Measurements from ENCODE around the gene SLC1A2.

SLC1A2 gene

GRCh38 chr11:35308157-35308556 lies 111.2 kb downstream of the SLC1A2 start:
- in situ Hi-C loops (cut with HindIII; ENCODE audit: low pct_unique_long_range_greater_than_20kb, low sequenced_read_pairs): no loop called here
- no peak for TF ChIP-seq JUND (IDR thresholded peaks at IDR 0.05; ENCODE audit: low read depth)
- DNase-seq (ENCODE audit: low read depth in 1 of 2, low spot score in 1 of 2): no peak

DNA sequence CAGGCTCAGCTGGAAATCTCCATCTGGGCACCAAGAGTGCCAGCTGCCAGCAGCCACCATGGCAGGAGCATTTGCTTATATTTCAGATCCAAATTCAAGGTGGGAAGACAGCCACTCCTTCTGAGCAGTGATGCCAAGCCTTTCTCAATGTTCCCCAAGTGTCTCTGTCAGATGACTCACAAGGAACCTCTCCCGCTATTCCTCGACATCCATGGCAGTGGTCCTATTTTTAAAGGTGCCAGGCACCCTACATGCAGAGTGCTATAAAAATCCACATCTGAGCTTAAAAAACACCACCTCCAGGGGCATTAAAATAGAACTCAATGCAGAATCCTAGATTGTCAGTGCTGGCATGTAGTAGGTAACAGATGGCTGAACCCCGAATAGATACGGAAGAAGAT lies 112.1 kb downstream of the SLC1A2 start:
- in situ Hi-C loops (cut with HindIII; ENCODE audit: low pct_unique_long_range_greater_than_20kb, low sequenced_read_pairs): no loop called here
- DNase-seq (ENCODE audit: low read depth in 1 of 2, low spot score in 1 of 2): no peak
- TF ChIP-seq JUND (IDR thresholded peaks at IDR 0.05; ENCODE audit: low read depth): no peak

GRCh38 chr11:35305670-35306382 lies 113.5 kb downstream of the SLC1A2 start:
- in situ Hi-C loops (cut with HindIII; ENCODE audit: low pct_unique_long_range_greater_than_20kb, low sequenced_read_pairs): no loop called here
- peak; percentile 69 to 86 for DNase-seq (ENCODE audit: low read depth in 1 of 2, low spot score in 1 of 2)
- no peak for TF ChIP-seq JUND (IDR thresholded peaks at IDR 0.05; ENCODE audit: low read depth)

DNA sequence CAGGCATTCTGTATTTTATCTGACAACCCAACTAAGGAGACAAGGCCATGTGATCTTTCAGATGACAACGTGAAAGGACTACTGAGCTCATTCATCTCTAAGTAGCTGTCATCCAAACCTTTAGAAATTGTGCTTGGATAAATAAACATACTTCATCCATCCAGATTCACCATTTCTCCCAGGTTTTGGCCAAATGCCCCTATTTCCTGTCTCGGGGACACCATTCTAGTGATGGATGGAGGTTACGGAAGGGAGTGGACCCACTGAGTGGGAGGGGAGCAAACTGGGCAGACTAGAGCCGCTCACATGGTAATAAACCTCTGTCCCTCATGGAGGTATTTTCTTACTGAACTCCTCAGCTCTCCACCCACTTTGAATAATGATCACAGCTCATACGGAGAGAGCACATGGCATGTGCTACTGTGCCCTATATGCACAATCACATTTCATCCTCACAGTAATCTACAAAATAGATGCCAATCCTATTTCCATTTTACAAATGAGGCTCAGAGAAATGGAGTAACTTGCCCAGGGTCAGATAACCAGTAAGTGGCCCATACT lies 114.4 kb downstream of the SLC1A2 start:
- no peak for DNase-seq (ENCODE audit: low read depth in 1 of 2, low spot score in 1 of 2)
- in situ Hi-C loops (cut with HindIII; ENCODE audit: low pct_unique_long_range_greater_than_20kb, low sequenced_read_pairs): no loop called here
- no peak for TF ChIP-seq JUND (IDR thresholded peaks at IDR 0.05; ENCODE audit: low read depth)

DNA sequence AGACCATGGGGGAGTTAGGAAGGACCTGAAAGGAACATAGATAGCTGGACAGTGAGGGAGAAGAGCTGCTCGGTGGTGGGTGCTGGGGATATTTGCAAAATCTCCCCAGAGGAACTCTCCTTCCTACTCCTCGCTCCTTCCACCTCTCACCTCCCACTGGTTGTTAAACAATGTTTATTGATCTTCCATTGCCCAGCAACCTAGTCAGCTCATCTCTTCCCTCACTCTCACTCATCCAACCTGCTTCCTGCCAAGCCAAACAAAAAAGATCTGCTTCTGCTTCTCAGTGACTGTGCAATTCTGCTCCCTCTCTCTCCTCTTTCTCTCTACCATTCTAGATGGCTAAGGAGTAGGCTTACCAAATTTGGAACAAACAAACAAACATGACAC lies 115.0 kb downstream of the SLC1A2 start:
- TF ChIP-seq JUND (IDR thresholded peaks at IDR 0.05; ENCODE audit: low read depth): no peak
- in situ Hi-C loops (cut with HindIII; ENCODE audit: low pct_unique_long_range_greater_than_20kb, low sequenced_read_pairs): no loop called here
- DNase-seq (ENCODE audit: low read depth in 1 of 2, low spot score in 1 of 2): peak in 1 of 2 experiments; percentile 90

DNA sequence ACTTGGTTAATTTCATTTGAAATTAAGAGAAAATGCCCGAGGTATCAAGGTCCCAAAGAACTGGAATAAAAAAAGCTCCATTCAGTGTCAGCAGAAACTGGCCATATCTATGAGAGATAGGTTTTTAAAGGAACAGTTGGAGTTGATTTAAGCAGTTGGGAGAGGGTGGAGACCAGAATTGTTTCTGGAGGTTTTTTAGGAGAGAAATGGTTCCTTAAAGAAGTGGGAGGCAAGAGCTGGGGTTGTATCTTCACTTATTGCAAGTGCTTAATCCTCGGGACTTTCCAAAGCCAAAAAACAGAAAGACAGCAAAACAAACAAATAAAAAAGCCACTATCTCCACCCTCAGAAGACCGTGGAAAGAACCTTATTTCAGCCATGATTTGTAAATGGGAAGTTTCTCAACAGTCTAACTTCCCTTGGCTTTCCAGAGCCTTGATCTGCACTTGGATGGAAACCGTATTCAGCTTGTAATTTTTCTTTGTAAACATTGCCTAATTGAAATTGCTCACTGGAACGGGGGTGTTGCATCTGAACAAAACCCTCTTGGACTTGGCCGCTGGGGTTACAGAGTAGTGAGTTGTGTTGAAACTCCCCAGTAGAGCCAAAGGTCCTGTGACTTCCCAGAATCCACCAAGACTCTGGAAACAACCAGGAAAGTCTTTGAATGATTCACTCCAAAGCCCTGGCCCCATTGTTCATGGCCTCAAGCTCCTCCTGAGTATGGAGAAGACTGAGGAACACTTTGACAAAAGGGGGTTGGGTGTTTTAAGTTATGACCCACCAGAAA lies 115.6 kb downstream of the SLC1A2 start:
- peak in 1 of 2 experiments; percentile 51 for DNase-seq (ENCODE audit: low read depth in 1 of 2, low spot score in 1 of 2)
- in situ Hi-C loops (cut with HindIII; ENCODE audit: low pct_unique_long_range_greater_than_20kb, low sequenced_read_pairs): no loop called here
- no peak for TF ChIP-seq JUND (IDR thresholded peaks at IDR 0.05; ENCODE audit: low read depth)

GRCh38 chr11:35302398-35302797 lies 117.0 kb downstream of the SLC1A2 start:
- DNase-seq (ENCODE audit: low read depth in 1 of 2, low spot score in 1 of 2): no peak
- TF ChIP-seq JUND (IDR thresholded peaks at IDR 0.05; ENCODE audit: low read depth): no peak
- in situ Hi-C loops (cut with HindIII; ENCODE audit: low pct_unique_long_range_greater_than_20kb, low sequenced_read_pairs): no loop called here

- DNase-seq (ENCODE audit: low read depth in 1 of 2, low spot score in 1 of 2): no peak
- no peak for TF ChIP-seq JUND (IDR thresholded peaks at IDR 0.05; ENCODE audit: low read depth)
- in situ Hi-C loops (cut with HindIII; ENCODE audit: low pct_unique_long_range_greater_than_20kb, low sequenced_read_pairs): no loop called here
Observed at GRCh38 chr11:35298369-35298768, 121.0 kb downstream of the SLC1A2 start.

- TF ChIP-seq JUND (IDR thresholded peaks at IDR 0.05; ENCODE audit: low read depth): no peak
- DNase-seq (ENCODE audit: low read depth in 1 of 2, low spot score in 1 of 2): peak; percentile 35 to 89
- in situ Hi-C loops (cut with HindIII; ENCODE audit: low pct_unique_long_range_greater_than_20kb, low sequenced_read_pairs): no loop called here
Observed at GRCh38 chr11:35295751-35296150, 123.6 kb downstream of the SLC1A2 start.

GRCh38 chr11:35293699-35294098 lies 125.7 kb downstream of the SLC1A2 start:
- no peak for DNase-seq (ENCODE audit: low read depth in 1 of 2, low spot score in 1 of 2)
- no peak for TF ChIP-seq JUND (IDR thresholded peaks at IDR 0.05; ENCODE audit: low read depth)
- in situ Hi-C loops (cut with HindIII; ENCODE audit: low pct_unique_long_range_greater_than_20kb, low sequenced_read_pairs): no loop called here

GRCh38 chr11:35293035-35293434 lies 126.3 kb downstream of the SLC1A2 start:
- in situ Hi-C loops (cut with HindIII; ENCODE audit: low pct_unique_long_range_greater_than_20kb, low sequenced_read_pairs): no loop called here
- TF ChIP-seq JUND (IDR thresholded peaks at IDR 0.05; ENCODE audit: low read depth): no peak
- no peak for DNase-seq (ENCODE audit: low read depth in 1 of 2, low spot score in 1 of 2)

GRCh38 chr11:35292279-35292678 lies 127.1 kb downstream of the SLC1A2 start:
- no peak for TF ChIP-seq JUND (IDR thresholded peaks at IDR 0.05; ENCODE audit: low read depth)
- in situ Hi-C loops (cut with HindIII; ENCODE audit: low pct_unique_long_range_greater_than_20kb, low sequenced_read_pairs): no loop called here
- no peak for DNase-seq (ENCODE audit: low read depth in 1 of 2, low spot score in 1 of 2)

DNA sequence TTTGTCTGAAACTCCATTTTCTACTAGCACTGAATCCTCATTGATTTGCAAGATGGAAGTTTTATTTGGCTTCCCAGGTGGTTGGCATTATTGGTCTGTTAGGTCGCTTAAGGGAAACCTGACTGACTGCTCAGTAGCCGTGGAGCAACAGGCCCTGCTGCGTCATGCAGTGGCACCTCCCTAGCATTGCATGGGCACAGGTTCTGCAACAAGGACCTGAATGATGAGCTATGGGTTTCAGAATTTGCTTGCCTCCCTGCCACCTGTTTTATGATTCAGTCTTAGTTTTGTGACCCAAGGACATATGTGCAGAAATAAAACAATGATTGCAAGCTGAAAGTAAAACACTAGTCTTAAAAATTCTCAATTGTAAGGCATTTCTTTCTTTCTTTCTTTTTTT lies 128.5 kb downstream of the SLC1A2 start:
- TF ChIP-seq JUND (IDR thresholded peaks at IDR 0.05; ENCODE audit: low read depth): no peak
- DNase-seq (ENCODE audit: low read depth in 1 of 2, low spot score in 1 of 2): peak; percentile 37 to 87
- in situ Hi-C loops (cut with HindIII; ENCODE audit: low pct_unique_long_range_greater_than_20kb, low sequenced_read_pairs): no loop called here
